Gastroesophageal sphincter (tissue), 4 donors: Measurements from ENCODE around the gene ANKRD17. TPM values are rescaled to one million over a fixed set of nuclear protein-coding genes. Genes with fewer than 3 reads are reported as not detected.
"Not testable (repeated sequence)": the region's sequence is repeated elsewhere in the genome, so short reads cannot be mapped to it uniquely, and the experiment has no call there.

Source experiments
- ATAC-seq: fragments of 150-250 bp; one replicate; pipeline ENCODE4 v1.9.1; 2016; ENCODE audit warnings: mild to moderate bottlenecking, moderate library complexity
- H3K27ac ChIP-seq, 4 donors: fragments of 200-600 bp; sonication (generic) in 3 of 4; 1 replicate in 3 of 4; 2 replicates in 1 of 4; pipeline ENCODE4 v1.5.1; 2016 to 2019
- H3K27me3 ChIP-seq: fragments of 200-600 bp; sonication (generic); one replicate; pipeline ENCODE4 v1.5.1; 2019
- H3K36me3 ChIP-seq, 2 donors: fragments of 200-600 bp; sonication (generic); one replicate each; pipeline ENCODE4 v1.5.1; 2019; ENCODE audit warnings: control low read depth in 1 of 2
- H3K4me1 ChIP-seq, 3 donors: fragments of 200-600 bp; sonication (generic); 1 replicate in 2 of 3; 2 replicates in 1 of 3; pipeline ENCODE4 v1.5.1; 2016 to 2019; ENCODE audit warnings: control low read depth in 2 of 3
- H3K4me3 ChIP-seq, 2 donors: fragments of 200-600 bp; sonication (generic); one replicate each; pipeline ENCODE4 v1.5.1; 2019; ENCODE audit warnings: mild to moderate bottlenecking in 1 of 2, moderate library complexity in 1 of 2
- H3K9me3 ChIP-seq, 3 donors: fragments of 200-600 bp; sonication (generic); one replicate each; pipeline ENCODE4 v1.5.1; 2017 to 2019; ENCODE audit warnings: control low read depth in 2 of 3
- CTCF ChIP-seq, 4 experiments: fragments of 200-600 bp in 2 of 4; fragments of 450-650 bp in 2 of 4; sonication (generic) in 1 of 4; IDR thresholded peaks; one replicate each; pipeline ENCODE4 v1.5.1; 2017 to 2019; ENCODE audit warnings: antibody characterized with exemption in 4 of 4, mild to moderate bottlenecking in 2 of 4, moderate library complexity in 2 of 4
- EP300 ChIP-seq: sonication (generic); formaldehyde crosslinking; IDR thresholded peaks from one replicate; pipeline ENCODE4 v1.6.1; 2017; ENCODE audit warnings: antibody characterized with exemption, mild to moderate bottlenecking
- POLR2A ChIP-seq, 2 donors: fragments of 450-650 bp; IDR thresholded peaks; one replicate each; pipeline ENCODE4 v1.6.1; 2017; ENCODE audit warnings: antibody characterized with exemption in 2 of 2, mild to moderate bottlenecking in 2 of 2, moderate library complexity in 1 of 2
- POLR2AphosphoS5 ChIP-seq: sonication (generic); formaldehyde crosslinking; IDR thresholded peaks from one replicate; pipeline ENCODE4 v1.6.1; 2017; ENCODE audit warnings: antibody characterized with exemption
- WGBS, 2 donors: methylation state at CpG; one replicate each; pipeline ENCODE4 v1.1.5; 2018; ENCODE audit warnings: low coverage in 1 of 2; 5-methylcytosine and 5-hydroxymethylcytosine counted together
- total RNA-seq, 4 donors: library from RNA; depleted of rRNA; stranded (reverse); fragments of >200 nt; gene quantifications; one replicate each; pipeline ENCODE4 v1.1.0, GENCODE V29; 2016

Gene ANKRD17
- total RNA-seq, 4 donors from 2014 or later, result 46.8 to 68.5 (median 59.1) TPM

DNA sequence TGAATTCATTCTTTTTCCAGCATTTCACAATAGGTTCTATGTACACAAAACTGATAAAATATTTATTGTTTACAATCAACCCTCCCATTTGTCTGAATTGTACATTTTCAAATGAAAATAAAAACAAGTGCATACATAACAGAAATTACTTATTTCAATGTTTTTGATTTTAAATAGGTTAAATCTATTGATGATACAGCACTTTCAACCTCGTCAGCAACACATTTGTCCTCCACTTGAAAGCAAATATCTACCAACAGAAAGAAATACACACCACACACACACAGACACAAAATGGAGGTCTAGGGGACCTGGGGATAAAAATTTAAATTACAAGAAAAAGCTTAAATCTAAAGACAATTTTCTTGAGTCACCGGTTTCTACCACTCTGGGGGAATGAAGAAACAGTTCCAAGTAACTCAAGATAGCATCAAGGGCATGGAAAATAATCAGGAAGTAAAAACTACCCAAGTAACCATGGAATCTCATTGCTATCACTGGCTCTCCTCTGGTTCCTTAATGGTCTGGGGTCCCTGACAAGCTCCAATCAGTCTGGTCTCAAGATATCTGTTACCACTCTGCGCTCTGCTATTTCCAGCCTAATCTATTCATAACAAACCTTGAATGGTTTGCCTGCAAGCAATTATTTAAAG, 27.6 kb downstream of the ANKRD17 start:
- Histone ChIP-seq H3K4me1 (peaks cover 0 to 7% (median 0%) of the 10 kb centered on the region in 3 donors), H3K27me3 (no peaks in the 10 kb centered on the region), H3K36me3 (peaks cover 0 to 17% of the 10 kb centered on the region in 2 donors), H3K4me3 (no peak overlapping the region), H3K27ac (no peak overlapping the region), H3K9me3 (no peaks in the 10 kb centered on the region)
- no peak for ATAC-seq
- no peak for TF ChIP-seq POLR2A (IDR thresholded peaks at IDR 0.05)
- TF ChIP-seq POLR2AphosphoS5, result no peak
- 88 to 95% methylated on average over 3 of the region's 3 CpGs for whole genome bisulfite sequencing, 2 donors

GRCh38 chr4:73228800-73229199, 29.8 kb downstream of the ANKRD17 start:
- peaks cover 0 to 21% (median 3%) of the 10 kb centered on the region in 3 donors for H3K4me1 ChIP-seq
- not testable (repeated sequence) for H3K27ac ChIP-seq, H3K27me3 ChIP-seq, H3K9me3 ChIP-seq, H3K36me3 ChIP-seq, ATAC-seq, H3K4me3 ChIP-seq
- WGBS, 2 donors, result 86 to 99% methylated on average over 2 to 6 of the region's 6 CpGs

- H3K27ac ChIP-seq, result no peak overlapping the region
- no peaks in the 10 kb centered on the region for H3K27me3 ChIP-seq
- H3K36me3 ChIP-seq, result no peaks in the 10 kb centered on the region
- H3K4me3 ChIP-seq, result no peak overlapping the region
- peaks cover 9 to 51% (median 9%) of the 10 kb centered on the region in 3 donors for H3K4me1 ChIP-seq
- no peak for ATAC-seq
- TF ChIP-seq EP300 (no peak), POLR2A (IDR thresholded peaks at IDR 0.05) (no peak), POLR2AphosphoS5 (no peak), CTCF (IDR thresholded peaks at IDR 0.05) (no peak)
- WGBS, 2 donors, result 77 to 100% methylated on average over 1 to 3 of the region's 3 CpGs
- no peaks in the 10 kb centered on the region for H3K9me3 ChIP-seq
Observed at GRCh38 chr4:73224886-73225285, 33.7 kb downstream of the ANKRD17 start.

DNA sequence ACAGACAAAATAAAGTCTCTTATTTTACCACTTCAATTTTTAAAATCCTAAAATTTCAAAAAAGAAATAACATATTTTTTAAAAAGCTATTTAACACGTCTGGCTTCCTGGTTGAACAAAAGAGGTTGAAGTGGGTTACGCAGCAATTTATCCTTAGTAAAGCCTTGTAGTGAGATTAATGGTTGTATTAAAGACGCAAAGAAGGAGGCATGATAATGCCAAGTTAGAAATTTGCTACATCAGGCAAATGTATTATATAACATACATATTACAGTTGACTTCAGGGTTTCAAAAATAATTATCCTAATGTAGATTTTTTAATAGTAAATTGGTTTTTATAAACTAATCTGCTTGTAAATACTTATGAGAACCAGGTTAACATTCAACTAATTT, 35.3 kb downstream of the ANKRD17 start:
- ATAC-seq, result no peak
- no peaks in the 10 kb centered on the region for H3K27me3 ChIP-seq
- peak overlapping the region; percentile 77 to 92 (median 84) for H3K27ac ChIP-seq
- peaks cover 9 to 55% (median 10%) of the 10 kb centered on the region in 3 donors for H3K4me1 ChIP-seq
- no peaks in the 10 kb centered on the region for H3K36me3 ChIP-seq
- WGBS, 2 donors, result 0 to 11% methylated on average over 3 of the region's 3 CpGs
- TF ChIP-seq POLR2A (IDR thresholded peaks at IDR 0.05) (no peak), EP300 (no peak), CTCF (IDR thresholded peaks at IDR 0.05) (no peak), POLR2AphosphoS5 (no peak)
- no peaks in the 10 kb centered on the region for H3K9me3 ChIP-seq
- H3K4me3 ChIP-seq, result peak overlapping the region; percentile 46 to 91

DNA sequence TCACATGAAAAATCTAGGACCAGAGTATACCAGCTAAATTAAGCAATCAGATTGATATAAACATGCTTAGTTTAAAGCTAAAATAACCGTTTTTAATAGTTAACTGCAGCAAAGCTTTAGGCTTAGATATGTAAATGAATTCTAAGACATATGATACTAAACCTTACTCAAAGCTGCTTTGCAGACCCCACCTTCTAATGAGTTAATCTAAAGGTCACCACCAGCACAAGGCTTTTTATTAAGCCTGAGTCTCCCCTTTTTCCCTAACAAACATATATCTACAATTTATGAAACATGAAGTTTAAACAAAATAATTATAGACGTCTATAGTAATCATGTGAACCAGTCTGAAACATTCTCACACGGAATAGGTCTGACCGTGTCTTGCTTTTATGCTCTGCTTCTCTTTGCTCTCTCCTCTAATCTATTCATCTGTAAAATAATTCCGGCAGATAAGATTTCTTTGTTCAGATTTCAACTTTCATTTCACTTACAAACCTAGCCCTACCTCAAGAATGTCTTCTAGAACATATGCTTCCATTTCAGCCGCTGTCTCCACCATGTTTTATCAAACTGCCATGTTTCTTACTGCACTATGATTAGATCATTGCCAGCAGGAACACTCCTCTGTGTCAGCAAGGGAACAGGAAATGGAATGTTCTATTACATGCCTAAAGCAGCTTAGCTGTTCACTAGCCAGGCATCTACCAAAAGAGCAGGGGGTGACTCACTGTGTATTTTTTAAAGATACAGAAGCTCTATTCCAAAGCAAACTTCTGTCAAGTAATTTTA, 35.9 kb downstream of the ANKRD17 start:
- TF ChIP-seq EP300 (no peak), POLR2A (IDR thresholded peaks at IDR 0.05) (no peak), POLR2AphosphoS5 (peak; percentile 95)
- peaks cover 9 to 55% (median 10%) of the 10 kb centered on the region in 3 donors for H3K4me1 ChIP-seq
- peak overlapping the region; percentile 46 to 91 for H3K4me3 ChIP-seq
- peak overlapping the region; percentile 77 to 92 (median 84) for H3K27ac ChIP-seq
- ATAC-seq, result peak; percentile 100
- 2% methylated on average over 6 of the region's 6 CpGs for WGBS, 2 donors
- H3K27me3 ChIP-seq, result no peaks in the 10 kb centered on the region
- H3K9me3 ChIP-seq, result no peaks in the 10 kb centered on the region
- H3K36me3 ChIP-seq, result no peaks in the 10 kb centered on the region

DNA sequence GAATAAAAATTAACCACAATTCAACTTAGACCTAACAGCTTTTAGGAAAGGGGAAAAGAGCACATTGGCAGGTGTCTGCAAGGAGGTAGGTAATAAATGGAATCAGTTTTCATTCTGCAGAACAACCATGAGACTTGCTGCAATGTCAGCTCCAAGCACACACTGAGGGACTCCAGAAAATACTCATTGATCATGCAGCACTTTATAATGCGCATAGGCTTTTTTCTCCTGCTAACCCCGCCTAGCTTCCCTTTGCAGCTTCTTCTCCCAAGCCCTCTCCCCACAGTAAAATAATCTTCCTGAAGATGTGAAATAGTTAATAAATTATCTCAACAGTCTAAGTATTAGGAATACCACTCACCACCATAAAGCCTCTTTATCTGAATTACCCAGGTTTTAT, 36.9 kb downstream of the ANKRD17 start:
- Histone ChIP-seq H3K27me3 (no peaks in the 10 kb centered on the region), H3K4me1 (peaks cover 9 to 55% (median 10%) of the 10 kb centered on the region in 3 donors), H3K4me3 (peak overlapping the region in 1 of 2 donors; percentile 46), H3K36me3 (no peaks in the 10 kb centered on the region), H3K27ac (peak overlapping the region in 1 of 4 donors; percentile 77), H3K9me3 (no peaks in the 10 kb centered on the region)
- WGBS, 2 donors, result 56 to 66% methylated on average over 2 of the region's 2 CpGs
- TF ChIP-seq CTCF (IDR thresholded peaks at IDR 0.05) (no peak), POLR2AphosphoS5 (no peak), POLR2A (IDR thresholded peaks at IDR 0.05) (no peak), EP300 (no peak)
- no peak for ATAC-seq
